Umbilical cord (tissue), 2 donors: Measurements from ENCODE around the gene MGST2. TPM values are rescaled to one million over a fixed set of nuclear protein-coding genes. Genes with fewer than 3 reads are reported as not detected.
A peak's percentile ranks its signal among the peaks of the same experiment; 100 is the strongest.
"Not testable (repeated sequence)": the region's sequence is repeated elsewhere in the genome, so short reads cannot be mapped to it uniquely, and the experiment has no call there.

Experiments
- DNase-seq: peaks from one replicate; pipeline ENCODE4 v3.0.0-alpha.2; 2015; ENCODE audit warnings: low spot score
- total RNA-seq: library from RNA; depleted of rRNA; stranded (reverse); fragments of >200 nt; gene quantifications from one replicate; pipeline ENCODE4 v1.2.3, GENCODE V29; 2014; ENCODE audit warnings: low replicate concordance; ENCODE audit not compliant: insufficient read depth

Gene MGST2
- total RNA-seq, result 62.6 TPM

DNA sequence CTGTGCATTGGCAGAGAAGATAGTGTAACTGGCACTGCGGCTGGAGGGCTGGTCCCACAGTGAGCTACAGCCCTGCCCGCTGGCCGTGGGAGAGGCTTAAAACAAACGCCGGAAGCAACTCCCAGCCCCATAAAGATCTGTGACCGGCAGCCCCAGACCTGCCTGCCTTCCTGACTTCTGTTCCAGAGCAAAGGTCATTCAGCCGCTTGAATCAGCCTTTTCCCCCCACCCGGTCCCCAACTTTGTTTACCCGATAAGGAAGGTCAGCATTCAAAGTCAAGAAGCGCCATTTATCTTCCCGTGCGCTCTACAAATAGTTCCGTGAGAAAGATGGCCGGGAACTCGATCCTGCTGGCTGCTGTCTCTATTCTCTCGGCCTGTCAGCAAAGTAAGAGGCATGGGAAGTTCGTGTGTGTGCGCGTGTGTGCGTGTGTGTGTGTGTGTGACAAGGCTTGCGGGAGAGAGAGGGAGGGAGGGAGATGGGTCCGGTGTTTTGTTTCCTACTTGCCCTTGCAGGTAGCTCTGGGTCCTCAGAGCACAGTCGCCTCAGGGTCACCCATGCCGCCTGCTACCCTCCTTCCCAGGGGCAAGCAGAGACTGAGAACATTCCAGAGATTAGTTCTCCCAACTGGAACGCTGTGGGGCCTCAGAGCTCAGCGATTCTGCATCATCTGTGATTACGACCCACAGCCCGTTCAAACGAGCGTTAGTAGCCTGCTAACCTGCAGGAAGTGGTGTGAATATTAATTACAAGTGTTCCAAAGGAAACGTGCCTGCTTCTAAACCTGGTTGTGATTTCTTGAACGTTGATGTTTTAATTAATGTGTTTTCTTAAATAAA is at the start of gene MGST2:
Gene MGST2, plus strand, starts transcription at position 130 of the 840 bp plus-strand sequence. Its CDS starts 201 bp downstream, at position 331.
- DNase-seq, result peak; percentile 90

DNA sequence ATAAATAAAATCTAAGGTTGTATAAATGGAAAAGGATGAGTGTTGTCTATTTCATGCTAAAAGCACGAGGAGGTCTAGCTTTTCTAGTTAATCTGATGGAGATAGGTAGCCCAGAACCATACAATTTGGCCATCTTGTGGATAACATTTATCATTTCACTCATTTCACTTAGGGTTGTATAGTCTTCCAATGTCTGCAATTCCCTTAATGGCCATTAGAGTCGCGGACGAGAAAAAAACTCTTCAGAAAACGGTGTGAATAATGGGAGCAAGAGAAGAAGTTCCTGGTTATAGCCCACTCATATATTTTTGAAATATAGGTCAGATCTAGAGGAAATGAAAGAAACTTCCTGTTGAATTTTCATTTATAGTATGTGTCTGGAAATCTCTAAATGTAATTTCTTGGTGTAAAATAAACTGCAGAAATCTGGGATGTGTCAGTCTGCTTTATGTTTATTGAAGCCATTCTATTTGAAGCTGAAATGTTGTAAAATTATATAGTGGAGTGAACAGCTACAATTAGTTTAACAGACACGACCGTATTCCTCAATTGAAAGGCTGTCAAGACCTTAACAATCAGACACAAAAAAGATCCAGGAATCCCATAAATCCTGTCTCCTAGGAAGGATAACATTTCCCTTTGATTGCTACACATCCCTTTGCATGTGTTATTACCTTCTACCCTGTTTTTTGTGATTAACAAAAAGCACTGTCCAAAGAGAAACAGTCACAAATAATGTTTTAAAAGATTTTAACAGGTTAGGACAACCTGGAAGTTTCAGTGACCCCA is 47.7 kb upstream of the MGST2 start:
- DNase-seq, result no peak

DNA sequence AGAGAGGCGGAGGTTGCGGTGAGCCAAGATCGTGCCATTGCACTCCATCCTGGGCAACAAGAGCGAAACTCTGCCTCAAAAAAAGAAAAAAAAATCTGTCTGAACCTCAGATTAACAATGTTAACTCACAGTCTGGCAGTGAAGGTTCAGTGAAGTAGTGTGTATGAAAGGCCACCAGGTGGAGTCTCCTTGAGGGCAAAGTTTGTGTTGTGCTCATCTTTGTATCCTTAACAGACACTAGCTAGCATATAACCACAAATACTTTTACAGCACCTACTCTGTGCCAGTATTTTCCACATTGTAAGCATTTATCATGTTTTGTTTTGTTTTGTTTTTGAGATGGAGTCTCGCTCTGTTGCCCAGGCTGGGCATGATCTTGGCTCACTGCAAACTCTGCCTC is 46.0 kb upstream of the MGST2 start:
- DNase-seq, result no peak

DNA sequence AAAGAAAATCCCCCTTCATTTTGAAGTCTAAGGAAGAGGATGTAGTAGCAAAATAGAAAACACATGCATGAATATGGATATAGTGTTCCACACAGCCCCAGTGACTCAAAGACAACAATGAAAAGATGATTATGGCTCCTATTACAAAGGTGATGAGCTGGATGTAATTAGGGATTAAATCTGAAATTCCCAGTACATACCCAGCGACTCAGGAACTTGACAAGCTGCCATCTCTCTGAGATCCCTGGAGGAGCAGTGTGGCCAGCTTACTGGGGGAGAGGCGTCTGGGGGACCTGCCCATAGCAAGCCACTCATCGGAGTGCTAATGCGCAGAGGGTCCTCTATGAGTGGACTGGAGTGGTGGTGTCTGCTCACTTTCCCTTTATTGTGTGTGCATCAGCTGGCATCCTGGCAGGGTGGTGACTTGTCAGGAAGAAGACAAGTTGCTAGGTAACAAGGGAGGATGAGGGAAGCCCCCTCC is 42.7 kb upstream of the MGST2 start:
- no peak for DNase-seq

DNA sequence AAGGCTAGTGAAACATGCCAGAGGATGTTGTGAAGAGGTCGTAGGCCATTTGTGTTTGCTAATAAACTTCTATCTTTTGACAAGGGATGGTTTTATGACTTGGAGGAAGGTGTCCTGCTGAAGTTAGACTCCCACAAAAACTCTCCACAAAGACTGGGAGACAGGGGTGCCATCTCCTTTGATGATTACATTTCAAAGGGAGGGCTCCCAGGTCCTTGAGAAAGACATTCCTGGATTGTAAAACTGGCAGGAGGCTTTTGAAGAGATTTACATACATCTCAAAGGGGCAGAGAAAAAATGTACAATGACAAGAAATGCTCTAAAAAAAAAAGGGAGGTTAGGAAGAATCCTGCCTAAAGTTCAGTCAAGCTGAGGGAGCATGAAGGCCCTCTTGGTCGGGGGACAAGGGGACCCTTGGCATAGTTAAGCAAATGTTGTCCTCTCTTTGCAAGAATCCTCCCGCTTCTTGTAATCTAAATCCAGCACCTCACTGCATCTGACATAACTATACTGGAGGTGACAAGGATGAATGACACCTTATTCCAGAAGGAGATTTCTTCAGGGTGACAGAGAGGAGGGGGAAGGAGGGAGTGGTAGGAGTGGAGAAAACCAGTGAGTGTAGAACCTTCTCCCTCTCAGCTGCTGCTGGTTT is 41.1 kb upstream of the MGST2 start:
- DNase-seq, result no peak

DNA sequence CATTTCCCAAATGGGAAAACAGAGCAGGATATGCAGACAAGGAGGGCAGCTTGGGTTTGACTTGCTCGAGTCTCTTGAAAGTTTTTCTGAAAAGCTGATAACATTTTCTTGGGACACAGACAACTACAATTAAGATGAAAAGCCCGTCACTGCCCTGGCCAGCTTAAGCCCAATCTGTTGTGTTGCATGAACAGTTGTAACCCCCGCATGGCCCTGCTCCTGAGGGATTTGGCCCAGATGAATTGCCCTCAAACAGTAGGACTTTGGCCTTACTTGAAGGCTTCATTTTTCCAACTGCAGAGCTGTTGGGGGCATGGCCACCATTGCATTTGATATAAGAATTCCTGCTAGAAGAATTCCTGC is 40.5 kb upstream of the MGST2 start:
- no peak for DNase-seq

DNA sequence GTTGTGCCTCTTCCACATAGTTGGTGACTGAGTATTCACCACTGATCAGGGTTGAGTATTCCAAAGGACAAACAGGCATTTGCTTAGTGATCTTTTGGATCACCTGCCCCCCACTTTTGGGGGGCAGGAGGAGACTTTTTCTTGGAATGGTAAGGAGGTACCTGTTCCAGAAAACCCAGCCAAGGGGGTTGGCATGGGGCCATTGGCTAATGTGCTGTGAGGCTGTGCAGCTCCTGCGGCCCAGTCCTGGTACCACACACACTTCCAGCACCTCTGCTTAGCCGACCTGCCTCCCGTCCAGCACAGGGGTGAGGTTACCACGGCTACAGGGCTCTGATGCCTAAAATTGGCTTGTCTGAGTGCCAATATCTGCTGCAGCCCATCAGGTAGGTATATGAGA is 40.1 kb upstream of the MGST2 start:
- no peak for DNase-seq

DNA sequence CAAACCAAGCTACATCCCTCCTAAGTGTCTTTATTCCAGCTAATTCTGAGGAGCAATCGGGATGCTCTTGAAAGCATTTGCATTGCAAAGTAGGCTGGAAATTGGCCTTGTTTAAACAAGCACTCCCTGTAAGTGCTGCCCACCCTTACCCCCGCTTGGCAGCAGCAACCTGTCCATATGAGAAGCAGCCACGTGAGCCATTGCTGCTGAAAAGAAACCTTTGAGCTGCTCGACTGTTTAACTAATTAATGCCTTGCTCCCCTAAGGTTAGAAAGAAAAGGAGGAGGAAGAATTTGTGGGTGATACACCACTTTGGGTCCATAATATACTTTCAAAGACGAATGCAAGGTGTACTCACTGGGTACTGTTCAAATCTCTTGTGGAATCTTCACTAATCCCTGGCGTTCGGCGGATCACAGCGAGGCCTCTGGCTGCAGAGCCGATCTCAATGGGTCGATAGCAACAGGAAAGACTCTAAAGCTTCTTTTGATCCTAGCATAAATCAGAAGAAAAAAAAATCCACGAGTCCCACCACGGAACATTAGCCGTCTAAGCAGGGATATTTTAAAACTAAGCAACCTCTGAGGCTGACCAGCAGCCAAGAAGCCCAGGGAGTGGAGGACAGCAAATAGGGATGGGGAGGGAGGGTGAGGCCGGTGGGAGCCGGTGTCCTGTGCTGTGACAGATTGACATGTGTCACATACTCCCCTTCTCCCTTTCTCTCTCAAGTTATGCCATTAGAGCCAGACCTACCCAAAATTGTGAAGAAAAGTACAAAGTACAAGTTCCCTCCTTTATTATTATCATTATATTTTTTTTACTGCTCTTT is 37.2 kb upstream of the MGST2 start:
- no peak for DNase-seq

DNA sequence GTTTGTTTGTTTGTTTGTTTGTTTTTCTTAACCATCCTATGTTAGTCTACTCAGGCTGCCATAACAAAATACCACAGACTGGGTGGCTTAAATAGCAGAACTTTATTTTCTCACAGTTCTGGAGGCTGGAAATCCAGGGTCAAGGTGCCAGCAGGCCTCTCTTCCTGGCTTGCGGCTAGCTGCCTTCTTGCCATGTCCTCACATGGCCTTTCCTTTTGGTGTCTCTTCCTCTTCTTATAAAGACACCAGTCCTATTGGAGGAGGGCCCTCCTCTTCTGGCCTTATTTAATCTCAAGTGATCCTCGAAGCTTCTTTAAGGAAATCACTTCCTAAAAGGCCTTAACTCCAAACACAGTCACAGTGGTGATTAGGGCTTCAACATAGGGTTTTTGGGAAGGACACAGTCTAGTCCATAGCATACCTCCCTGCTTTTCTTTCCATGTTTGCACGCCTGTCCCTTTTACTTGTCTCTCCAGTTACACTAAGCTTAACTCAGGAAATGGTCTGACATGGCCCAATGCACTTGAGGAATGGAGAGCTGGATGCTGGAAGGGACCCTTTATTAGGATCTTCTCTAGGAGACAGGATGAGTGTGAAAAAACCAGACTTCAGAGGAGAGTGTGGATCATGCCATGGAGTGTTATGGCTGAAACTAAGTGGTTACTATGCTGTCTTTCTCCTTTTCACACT is 36.0 kb upstream of the MGST2 start:
- no peak for DNase-seq

DNA sequence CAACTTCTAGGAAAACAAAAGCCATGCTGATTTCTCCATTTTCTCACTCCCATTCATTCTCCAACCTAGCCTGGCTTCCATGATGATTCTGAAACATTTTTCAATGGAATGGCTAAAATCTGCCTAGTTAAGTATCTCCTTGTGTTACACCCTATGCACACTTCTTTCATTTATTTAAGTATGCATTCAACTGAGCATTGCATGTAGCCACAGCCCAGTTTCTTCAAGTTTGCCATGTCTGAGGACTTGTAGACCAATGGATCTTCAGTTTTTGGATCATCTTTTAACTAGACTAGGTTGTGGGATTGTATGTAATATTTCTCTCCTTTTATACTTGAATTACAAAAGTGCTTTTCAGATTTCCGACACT is 35.5 kb upstream of the MGST2 start:
- no peak for DNase-seq

DNA sequence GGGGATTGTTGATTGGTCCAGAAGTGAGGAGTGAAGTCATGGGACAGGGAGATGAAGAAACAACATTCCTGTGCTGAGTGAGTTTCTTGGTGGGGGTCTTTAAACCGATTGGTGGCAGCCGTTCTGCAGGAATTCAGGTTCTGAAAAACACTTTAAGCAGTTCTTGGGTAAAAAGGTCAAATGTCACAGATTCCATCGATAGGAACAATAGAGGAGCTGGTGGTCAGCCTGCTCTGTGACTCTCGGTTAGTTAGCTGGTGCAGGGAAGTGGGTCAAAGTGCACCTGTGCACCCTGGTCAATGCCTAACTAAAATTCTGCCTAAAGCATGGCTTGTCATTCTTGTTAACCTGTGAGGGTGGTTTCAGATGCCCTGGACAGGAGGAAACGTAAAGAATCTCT is 34.6 kb upstream of the MGST2 start:
- no peak for DNase-seq

DNA sequence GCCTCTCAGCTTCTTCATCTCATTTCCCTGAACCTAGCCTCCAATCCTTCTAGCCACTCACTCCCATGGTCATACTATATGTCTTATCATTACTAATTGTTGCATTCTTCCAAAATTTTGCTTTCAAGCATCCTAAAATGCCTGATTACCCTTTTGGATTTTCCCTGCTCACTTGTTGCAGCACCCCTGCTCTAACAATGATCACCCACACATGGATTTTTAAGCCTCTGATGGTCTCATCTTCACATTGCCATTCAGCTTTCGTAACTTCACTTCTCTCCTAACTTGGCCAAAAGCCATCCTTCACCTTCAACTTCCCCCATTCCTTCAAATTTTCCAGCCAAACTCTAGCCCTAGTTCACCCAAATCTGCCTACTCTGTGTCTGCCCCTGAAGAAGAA is 33.8 kb upstream of the MGST2 start:
- no peak for DNase-seq

DNA sequence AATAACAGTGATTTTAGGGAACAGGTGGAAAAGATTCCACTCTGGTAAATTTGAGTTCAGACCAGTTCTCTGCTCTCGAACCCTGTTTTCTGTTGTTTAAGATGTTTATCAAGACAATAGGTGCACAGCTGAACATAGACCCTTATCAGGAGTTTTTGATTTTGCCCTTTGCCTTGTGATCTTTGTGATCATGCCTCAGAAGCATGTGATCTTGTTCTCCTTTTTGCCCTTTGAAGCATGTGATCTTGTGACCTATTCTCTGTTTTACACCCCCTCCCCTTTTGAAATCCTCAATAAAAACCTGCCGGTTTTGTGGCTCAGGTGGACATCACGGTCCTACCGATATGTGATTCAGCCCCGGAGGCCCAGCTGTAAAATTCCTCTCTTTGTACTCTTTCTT is 32.9 kb upstream of the MGST2 start:
- DNase-seq, result not testable (repeated sequence)

DNA sequence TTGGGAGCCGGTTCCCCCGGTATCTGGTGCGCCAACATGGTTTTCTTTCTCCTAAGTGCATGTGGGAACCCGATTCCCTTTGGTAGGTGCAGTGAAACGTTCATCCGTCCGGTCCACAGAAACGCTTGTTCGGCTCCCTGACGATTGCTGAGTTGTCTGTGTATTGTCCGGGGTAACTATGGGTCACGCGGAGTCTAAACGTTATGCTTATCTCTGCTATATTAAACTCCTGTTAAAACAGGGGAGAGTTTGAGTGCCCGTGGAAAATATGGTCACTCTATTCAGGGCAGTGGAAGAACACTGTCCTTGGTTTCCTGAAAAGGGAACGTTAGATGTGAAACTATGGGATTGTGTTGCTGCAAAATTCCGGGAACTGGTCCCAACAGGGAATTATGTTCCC is 32.4 kb upstream of the MGST2 start:
- no peak for DNase-seq

DNA sequence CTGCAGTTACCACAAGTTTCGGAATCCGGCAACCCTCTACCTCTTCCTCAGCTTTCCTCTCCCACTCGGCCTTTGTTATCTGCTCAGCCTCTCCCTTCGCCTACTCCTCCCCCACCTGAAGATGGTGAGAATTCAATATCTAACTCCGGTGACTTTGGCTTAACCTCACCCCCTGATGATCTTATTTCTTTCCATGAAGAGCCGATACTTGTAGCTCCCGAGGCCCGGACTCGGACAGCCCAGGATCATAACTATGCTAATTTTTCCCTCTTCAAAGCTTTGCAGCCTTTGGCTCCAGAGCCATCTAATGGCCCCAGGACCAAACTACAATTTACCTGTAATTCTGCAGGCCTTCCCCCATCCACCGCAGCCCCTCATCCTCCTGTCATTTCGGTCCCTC is 32.0 kb upstream of the MGST2 start:
- peak; percentile 37 for DNase-seq

DNA sequence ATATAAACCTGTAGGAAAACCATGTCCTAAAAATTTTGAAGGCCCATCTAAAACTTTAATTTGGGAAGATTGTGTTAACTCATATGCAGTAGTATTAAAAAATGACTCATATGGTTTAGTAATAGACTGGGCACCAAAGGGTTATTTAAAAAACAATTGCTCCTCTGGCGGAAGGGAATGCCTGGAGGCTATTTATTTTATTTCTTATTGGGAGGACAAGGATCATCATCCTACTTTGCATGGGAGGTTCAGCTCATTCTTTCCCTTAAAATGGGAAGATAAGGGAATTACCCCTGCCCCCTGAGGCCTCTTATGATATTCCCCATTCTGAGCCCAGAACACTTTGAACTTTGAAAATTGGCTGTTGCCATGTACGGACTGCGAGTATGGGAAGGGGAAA is 29.7 kb upstream of the MGST2 start:
- no peak for DNase-seq

DNA sequence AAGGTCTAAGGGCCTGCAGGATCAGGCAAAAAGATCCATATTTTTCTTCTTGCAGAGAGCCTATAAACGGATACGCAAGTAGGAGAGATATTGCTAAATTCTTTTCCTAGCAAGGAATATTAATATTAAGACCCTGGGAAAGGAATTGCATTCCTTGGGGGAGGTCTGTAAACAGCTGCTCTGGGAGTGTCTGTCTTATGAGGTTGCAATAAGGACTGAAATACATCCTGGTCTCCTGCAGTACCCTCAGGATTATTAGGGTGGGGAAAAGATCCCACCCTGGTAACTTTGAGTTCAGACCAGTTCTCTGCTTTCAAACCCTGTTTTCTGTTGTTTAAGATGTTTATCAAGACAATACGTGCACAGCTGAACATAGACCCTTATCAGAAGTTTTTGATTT is 27.3 kb upstream of the MGST2 start:
- DNase-seq, result not testable (repeated sequence)

DNA sequence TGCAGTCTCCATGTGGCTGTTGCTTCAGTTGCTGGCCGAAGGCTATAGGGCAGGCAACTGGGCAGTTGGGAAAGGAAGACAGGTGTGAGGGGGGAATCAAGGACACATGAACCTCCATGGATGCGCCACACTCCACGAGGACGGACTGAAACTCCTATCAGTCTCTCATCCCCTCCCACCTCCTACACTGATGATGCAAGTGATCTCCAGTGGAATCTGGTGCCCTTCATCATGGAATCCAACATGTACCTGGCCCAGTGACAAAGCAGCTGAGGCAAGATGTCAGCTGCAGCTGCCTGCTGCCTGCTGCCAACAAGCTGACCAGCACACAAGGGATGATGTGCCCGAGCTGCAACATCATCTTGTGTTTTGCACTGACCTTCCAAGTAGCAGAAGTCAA is 26.0 kb upstream of the MGST2 start:
- DNase-seq, result no peak

DNA sequence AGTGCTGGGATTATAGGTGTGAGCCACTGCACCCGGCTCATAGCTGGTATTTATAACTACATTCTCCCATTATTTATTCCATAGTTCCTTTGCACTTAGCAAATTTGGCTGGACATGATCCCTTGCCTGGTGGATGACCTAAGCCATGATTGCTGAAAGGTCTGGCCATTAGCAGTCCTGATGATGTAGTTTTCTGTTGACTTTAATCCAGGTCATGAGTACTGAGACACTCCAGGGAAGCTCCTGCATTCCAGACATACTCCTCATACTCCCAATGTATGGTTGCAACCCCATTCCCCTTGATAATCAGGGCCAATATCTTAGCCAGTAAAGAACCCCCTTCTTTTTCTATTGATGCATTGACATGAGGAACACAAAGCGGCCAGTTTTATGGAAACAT is 24.4 kb upstream of the MGST2 start:
- DNase-seq, result no peak

DNA sequence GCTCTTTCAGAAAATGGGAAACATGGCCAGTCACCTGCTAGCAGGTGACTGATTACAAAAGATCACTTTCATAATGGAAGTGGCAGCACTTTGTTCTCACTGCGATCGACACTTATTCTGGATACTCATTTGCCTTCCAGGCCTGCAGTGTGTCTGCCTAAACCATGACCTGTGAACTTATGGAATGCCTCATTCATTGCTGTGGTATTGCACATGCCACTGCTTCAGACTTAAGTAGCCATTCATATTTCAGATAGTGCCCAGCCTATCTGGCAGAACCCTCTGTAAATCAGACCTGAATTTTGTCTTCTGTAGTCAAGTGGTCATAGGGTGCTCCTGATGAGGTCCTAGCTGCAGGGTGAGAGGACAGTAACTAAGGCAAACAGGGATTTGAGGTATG is 23.3 kb upstream of the MGST2 start:
- no peak for DNase-seq
